Peyer's patch (tissue), 4 donors: ENCODE data around the gene NEK7.

Experiments used
- POLR2A ChIP-seq, 2 donors: fragments of 450-650 bp; IDR thresholded peaks; one replicate each; pipeline ENCODE4 v1.5.1; 2017; ENCODE audit warnings: antibody characterized with exemption in 2 of 2, mild to moderate bottlenecking in 2 of 2, moderate library complexity in 2 of 2
- TF ChIP-seq, protein P1 (sequence below), 6 experiments: fragments of 450-650 bp in 4 of 6; fragments of 200-600 bp in 2 of 6; sonication (generic) in 1 of 6; IDR thresholded peaks; one replicate each; pipeline ENCODE4 v1.5.1; 2017 to 2019; ENCODE audit warnings: antibody characterized with exemption in 6 of 6, mild to moderate bottlenecking in 3 of 6, moderate library complexity in 1 of 6

DNA sequence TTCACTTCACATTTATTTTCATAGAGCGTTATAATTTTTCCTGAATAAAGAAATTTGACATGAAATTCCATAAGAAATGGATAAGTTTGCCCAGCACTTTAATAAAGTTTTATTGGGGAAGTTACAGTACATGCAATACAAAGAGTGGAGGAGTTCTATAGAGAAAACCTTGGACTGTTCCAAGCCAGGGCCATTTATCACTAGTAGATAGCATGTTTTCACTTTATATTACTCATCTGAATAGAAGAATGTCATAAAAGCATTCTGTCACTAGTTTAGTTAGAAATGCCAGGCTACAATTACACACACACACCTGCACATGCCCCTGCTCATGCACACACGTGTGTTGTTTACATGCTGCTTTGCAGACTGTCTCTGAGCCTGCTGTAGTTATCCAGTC, 123.3 kb downstream of the NEK7 start:
- TF ChIP-seq, protein P1, sequence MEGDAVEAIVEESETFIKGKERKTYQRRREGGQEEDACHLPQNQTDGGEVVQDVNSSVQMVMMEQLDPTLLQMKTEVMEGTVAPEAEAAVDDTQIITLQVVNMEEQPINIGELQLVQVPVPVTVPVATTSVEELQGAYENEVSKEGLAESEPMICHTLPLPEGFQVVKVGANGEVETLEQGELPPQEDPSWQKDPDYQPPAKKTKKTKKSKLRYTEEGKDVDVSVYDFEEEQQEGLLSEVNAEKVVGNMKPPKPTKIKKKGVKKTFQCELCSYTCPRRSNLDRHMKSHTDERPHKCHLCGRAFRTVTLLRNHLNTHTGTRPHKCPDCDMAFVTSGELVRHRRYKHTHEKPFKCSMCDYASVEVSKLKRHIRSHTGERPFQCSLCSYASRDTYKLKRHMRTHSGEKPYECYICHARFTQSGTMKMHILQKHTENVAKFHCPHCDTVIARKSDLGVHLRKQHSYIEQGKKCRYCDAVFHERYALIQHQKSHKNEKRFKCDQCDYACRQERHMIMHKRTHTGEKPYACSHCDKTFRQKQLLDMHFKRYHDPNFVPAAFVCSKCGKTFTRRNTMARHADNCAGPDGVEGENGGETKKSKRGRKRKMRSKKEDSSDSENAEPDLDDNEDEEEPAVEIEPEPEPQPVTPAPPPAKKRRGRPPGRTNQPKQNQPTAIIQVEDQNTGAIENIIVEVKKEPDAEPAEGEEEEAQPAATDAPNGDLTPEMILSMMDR (IDR thresholded peaks at IDR 0.05), result no peak
- TF ChIP-seq POLR2A (IDR thresholded peaks at IDR 0.05), result no peak
